Measurements from ENCODE around the gene TYW1.
A peak's percentile ranks its signal among the peaks of the same experiment; 100 is the strongest.
"Not testable (repeated sequence)": the region's sequence is repeated elsewhere in the genome, so short reads cannot be mapped to it uniquely, and the experiment has no call there.

TYW1 gene

DNA sequence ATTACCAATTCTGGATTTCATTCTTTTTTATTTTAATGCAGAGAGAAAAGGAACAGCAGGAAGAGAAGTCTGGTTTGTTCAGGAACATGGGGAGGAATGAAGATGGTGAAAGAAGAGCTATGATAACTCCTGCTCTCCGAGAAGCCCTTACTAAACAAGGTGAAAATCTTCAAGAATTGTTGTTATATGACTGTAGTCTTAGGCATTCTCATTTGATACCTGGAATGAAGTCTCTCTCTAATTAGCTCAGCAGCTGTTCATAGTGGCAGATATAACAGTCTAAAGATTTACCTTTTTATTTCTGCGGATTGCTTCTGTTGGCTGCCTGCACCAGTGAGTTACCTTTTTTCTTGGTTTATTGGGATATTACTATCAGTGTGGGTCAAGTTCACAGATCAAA lies 53.3 kb downstream of the TYW1 start:
- DNase-seq: not testable (repeated sequence)

DNA sequence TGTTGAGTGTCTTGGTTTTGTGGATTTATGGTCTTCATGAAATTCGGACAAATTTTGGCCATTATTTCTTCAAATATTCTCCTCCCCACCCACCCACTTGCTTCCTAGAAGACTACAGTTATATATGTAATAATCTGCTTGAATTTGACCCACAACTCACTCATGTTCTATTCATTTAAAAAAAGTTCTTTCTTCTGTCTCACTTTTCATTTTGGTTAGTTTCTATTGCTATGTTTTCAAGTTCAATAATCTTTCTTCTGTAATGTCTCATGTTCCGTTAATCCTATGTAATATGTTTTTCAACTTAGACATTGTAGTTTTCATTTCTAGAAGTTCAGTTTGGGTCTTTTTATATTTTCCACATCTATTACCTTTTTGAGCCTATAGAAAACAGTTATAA lies 55.5 kb downstream of the TYW1 start:
- DNase-seq: not testable (repeated sequence)

DNA sequence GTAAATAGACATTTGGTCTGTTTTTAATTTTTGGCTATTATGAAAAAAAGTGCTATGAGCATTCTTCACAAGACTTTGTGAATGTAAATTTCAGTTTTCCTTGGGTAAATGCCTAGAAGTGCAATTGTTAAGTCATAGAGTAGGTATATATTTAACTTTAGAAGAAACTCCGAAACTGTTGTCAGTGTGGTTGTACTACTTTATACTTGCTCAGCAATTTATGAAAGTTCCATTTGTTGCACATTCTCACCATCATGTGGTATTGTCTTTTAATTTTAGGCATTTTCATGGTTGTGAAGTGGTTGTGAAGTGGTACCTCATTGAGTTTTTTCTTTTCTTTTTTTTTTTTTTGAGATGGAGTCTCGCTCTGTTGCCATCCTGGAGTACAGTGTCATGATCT lies 60.0 kb downstream of the TYW1 start:
- DNase-seq: no peak

GRCh38 chr7:67061321-67061720 lies 64.7 kb downstream of the TYW1 start:
- not testable (repeated sequence) for DNase-seq

- not testable (repeated sequence) for DNase-seq
These were observed 66.2 kb downstream of the TYW1 start for GRCh38 chr7:67062802-67063201.

DNA sequence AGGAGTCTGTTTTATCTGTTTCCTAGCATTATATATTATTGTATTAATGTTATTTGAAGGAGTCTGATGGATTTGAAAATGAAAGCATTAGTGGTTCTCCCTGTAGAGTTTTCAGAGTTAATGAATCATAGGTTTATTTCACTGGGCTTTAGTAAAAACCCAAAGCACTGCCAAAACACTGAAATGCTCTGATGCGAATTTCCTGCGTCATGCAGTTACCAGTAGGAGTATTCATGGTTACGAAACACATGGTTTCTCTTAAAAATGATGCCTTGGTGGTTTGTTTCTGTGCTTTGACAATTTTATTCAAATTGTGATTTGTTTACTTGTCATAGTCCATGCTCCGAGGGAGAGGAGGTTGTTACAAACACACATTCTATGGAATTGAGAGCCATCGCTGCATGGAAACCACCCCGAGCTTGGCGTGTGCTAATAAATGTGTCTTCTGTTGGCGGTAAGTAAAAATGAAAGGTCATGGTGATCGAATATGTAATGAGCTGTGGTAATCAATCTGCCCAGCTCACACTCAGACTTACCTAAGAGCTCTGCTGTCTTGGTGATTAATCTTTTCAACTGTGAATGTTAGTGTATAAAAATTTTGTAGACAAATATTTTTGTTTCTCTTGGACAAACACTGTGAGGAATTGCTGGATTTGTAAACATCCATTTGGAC lies 70.5 kb downstream of the TYW1 start:
- peak; percentile 32 for DNase-seq

DNA sequence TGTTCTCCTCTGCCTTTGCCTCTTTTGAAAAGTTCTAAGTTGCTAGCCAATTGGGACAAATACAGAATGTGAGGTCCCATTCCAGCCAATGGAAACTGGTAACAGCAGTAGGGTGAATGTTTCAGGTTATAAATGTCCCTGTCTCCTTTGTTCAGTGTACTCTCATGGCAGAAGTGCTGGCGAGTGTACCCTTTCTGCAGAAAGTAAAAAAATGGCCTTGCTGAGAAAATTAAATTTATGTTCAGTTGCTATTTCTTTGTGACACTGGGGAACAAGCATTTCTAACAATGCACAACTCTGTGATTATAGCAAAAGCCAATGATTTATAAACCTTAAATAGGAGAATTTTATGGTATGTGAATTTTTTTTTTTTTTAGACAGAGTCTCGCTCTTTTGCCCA lies 79.5 kb downstream of the TYW1 start:
- DNase-seq: not testable (repeated sequence)

DNA sequence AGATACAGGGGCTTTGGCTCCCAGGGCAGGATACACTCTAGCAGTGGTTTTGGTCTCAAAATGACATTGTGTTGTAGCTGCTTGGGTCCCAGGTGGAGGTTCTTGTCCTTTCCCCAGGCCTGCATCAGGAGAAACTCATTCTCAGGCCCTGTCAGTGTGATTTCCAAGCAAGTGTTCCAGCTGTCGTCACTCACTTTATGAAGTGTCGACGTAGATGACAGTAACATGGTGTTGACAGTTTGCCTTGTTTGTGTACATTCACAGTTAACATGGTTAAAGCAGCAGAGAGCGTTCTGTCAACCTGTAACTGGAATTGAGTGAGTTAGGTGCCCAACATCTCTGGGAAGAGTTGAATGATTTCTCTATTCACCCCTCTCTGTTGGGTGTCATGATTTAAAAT lies 86.2 kb downstream of the TYW1 start:
- DNase-seq: not testable (repeated sequence)

GRCh38 chr7:67089261-67089660 lies 92.6 kb downstream of the TYW1 start:
- not testable (repeated sequence) for DNase-seq

DNA sequence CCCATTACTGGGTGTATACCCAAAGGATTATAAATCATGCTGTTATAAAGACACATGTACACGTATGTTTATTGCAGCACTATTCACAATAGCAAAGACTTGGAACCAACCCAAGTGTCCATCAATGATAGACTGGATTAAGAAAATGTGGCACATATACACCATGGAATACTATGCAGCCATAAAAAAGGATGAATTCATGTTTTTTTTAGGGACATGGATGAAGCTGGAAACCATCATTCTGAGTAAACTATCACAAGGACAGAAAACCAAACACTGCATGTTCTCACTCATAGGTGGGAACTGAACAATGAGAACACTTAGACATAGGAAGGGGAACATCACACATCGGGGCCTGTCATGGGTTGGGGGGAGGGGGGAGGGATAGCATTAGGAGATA lies 94.4 kb downstream of the TYW1 start:
- not testable (repeated sequence) for DNase-seq

- DNase-seq: not testable (repeated sequence)
These were observed 101.4 kb downstream of the TYW1 start for GRCh38 chr7:67098031-67098430.

GRCh38 chr7:67099406-67099805 lies 102.8 kb downstream of the TYW1 start:
- DNase-seq: not testable (repeated sequence)

DNA sequence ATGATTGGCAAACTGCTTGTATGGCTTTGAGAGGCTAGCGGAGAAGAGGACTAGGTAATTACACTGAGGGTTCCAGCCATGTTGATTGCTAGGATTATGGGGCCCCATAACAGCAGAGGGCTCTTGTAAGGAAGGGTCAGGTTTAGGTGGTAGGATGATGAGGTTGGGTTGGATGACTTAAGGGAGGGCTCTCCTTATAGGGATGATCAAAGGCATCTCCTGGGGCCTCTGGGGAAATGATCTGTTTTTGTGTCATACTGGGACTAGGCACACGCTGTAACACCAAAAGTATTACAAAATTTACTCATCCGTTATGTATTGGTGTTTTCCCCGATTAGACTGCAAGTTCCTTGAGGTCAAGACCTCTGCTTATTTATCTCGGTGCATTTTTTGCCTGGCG lies 103.4 kb downstream of the TYW1 start:
- DNase-seq: not testable (repeated sequence)

GRCh38 chr7:67100956-67101361 lies 104.3 kb downstream of the TYW1 start:
- no peak for DNase-seq

DNA sequence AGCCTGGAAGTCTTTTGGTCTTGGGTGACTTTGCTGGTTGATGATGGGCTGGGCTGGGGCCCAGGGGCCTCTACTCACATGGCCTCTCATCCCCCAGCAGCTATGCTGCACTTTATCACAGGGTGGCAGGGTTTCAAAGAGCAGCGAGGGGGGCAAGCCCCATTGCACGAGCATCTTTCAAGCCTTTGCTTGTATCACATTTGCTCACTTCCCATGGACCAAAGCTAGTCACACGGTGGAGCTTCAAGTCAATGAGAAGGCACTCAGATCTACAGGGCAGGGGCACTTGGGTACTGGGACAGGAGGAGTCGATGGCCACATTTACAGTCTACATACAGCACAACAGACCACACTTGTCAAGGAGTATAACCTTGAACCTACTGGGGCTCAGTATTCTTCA lies 108.3 kb downstream of the TYW1 start:
- DNase-seq: not testable (repeated sequence)

DNA sequence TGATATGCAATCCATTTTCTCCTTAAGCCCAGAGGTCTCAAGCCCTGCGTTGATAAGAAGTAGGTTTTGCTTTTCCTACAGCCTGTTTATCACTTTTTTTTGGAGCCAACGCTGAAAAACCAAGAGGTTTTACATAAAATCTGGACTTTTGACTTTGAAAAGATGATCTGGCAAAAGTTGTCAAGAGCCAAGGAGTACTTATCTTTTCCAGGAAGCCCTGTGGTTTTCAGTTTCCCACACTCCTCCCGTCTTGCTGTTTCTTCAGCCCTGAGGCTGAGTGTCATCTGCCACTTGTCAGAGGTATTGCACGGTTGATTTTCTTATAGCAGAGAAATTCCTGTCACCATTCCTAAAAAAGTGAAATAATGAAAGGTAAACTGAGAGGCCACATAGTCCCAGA lies 108.7 kb downstream of the TYW1 start:
- peak; percentile 31 for DNase-seq

DNA sequence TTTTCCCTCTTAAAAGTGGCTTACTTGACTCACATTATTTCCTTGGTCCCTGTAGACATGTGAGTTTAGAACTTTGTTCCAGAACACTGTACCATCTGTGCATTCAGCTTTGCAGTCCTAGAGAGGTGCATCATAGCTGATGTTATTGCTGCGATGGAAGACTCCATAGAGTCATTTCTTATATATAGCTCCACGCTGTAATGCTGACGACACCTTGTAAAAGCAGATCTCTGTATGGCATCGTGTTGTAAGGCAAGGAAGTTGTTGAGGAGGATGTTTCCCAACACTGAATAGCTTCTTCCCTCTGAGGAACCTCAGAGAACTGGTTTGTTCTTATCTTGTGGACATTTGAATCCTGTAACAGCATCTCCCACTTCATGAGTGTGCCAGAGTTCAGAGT lies 109.6 kb downstream of the TYW1 start:
- DNase-seq: not testable (repeated sequence)

DNA sequence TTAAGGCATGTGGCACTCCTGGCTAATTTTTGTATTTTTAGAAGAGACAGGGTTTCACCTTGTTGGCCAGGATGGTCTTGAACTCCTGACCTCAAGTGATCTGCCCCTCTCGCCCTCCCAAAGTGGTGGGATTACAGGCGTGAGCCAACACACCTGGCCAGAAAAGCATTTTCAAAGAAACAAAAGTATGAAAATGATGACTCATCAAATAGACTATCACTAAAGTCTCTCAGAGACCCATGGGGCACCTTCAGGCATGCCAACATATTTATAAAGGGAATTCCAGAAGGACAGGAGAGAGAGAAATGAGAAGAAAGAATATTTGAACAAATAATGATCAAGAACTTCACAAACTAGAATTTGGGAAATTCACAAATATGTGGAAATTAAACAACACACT lies 114.7 kb downstream of the TYW1 start:
- not testable (repeated sequence) for DNase-seq

GRCh38 chr7:67114483-67115246 lies 118.0 kb downstream of the TYW1 start:
- DNase-seq: not testable (repeated sequence)

GRCh38 chr7:67120491-67120890 lies 123.9 kb downstream of the TYW1 start:
- not testable (repeated sequence) for DNase-seq

GRCh38 chr7:67128257-67128656 lies 131.6 kb downstream of the TYW1 start:
- not testable (repeated sequence) for DNase-seq

DNA sequence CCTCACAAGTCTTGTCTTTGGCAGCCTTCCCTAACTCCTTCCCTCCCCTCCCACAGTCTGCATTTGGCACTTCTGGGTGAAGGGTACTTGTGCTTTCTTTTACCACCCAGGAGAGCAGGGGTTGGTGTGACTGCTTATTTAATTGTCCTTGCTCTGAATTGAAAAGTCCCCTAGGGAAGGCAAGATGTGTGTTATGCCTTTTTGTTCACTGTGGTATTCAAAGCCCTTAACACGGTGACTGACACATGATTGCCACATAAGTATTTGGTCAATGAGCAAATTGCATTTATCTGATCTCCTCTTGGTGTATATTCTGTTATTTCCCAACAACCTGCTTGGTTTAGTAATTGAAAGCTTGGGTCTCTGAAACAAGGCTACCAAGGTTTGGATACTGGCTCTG lies 134.1 kb downstream of the TYW1 start:
- not testable (repeated sequence) for DNase-seq

GRCh38 chr7:67134912-67135311 lies 138.3 kb downstream of the TYW1 start:
- not testable (repeated sequence) for DNase-seq
